IPS-15b (cell line): ENCODE measurements around the gene CBARP.

Source experiments
- H3K27me3 ChIP-seq: one replicate; pipeline ENCODE4 v1.6.1; 2013; ENCODE audit warnings: low read length; ENCODE audit not compliant: control insufficient read depth, insufficient read depth
- H3K36me3 ChIP-seq: one replicate; pipeline ENCODE4 v1.6.1; 2013; ENCODE audit warnings: low read length; ENCODE audit not compliant: control insufficient read depth, insufficient read depth
- H3K4me1 ChIP-seq: one replicate; pipeline ENCODE4 v1.6.1; 2013; ENCODE audit warnings: mild to moderate bottlenecking, low read length; ENCODE audit not compliant: control insufficient read depth, insufficient read depth
- H3K4me3 ChIP-seq: one replicate; pipeline ENCODE4 v1.5.1; 2013; ENCODE audit warnings: low read depth, low read length
- H3K9ac ChIP-seq: one replicate; pipeline ENCODE4 v1.6.1; 2013; ENCODE audit warnings: low read depth, mild to moderate bottlenecking, low read length
- H3K9me3 ChIP-seq: one replicate; pipeline ENCODE4 v1.6.1; 2013; ENCODE audit warnings: mild to moderate bottlenecking, low read length; ENCODE audit not compliant: control insufficient read depth, insufficient read depth

Gene CBARP

DNA sequence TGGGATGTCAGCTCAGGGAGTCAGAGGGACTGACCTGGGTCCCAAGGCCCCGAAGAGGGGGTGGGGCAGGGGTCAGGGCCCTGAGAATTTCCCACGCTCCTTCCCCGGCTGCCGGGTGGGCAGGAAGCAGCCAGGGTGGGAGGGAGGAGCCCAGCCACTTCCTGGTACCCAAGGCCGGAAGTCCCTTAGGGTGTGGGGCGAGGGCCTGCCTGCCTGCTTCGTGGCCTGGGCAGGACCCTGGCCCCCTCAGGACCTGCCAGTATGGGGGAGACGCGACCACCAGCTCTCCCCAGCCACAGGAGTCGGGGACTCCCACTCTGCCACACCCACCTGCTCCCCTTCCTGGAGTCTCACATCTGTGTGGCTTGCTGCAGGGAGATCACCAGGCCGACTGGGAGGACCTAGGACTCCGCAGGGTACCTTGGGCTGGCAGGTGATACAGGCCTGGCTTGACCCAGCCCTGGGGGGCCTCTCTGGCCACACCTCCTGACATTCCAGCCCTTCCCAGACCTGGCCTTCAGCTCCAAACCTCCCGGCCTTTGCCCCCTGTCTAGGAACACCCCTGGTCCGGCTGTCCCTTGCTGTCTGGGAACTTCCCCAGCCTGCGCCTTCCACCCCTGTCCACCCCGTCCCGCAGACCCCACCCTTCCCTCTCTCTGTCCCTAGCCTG lies 21.5 kb upstream of the CBARP start:
- peaks cover 35% of the 10 kb centered on the region for H3K36me3 ChIP-seq
- peaks cover 8% of the 10 kb centered on the region for H3K4me1 ChIP-seq
- H3K4me3 ChIP-seq = peak overlapping the region; percentile 32
- H3K9me3 ChIP-seq = no peaks in the 10 kb centered on the region
- no peak overlapping the region for H3K9ac ChIP-seq
- H3K27me3 ChIP-seq = no peaks in the 10 kb centered on the region

DNA sequence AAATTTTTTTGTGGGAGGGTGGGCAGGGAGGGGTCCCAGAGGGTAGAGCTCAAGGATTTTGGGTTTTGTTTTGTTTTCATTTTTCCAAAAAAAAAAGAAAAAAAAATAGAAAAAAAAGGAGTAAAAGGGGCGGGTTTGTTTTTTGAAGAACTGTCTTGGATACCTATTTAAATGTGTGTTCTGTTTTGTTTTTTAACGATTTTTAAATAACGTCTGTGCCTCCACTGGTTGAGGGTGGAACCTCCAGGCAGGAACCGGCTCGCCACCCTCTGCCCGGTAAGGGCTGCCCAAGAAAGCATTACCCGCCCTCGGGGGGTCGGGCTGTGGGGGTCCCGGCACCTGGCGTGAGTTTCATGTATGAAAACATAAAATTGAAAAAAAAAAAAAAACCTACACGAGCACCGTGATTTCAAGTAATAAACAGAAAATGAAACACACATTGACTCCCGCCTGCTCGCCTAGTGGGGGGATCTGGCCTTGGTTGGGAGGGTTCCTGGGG lies 21.0 kb upstream of the CBARP start:
- no peak overlapping the region for H3K9ac ChIP-seq
- H3K4me1 ChIP-seq = peaks cover 8% of the 10 kb centered on the region
- no peak overlapping the region for H3K4me3 ChIP-seq
- peaks cover 40% of the 10 kb centered on the region for H3K36me3 ChIP-seq
- H3K27me3 ChIP-seq = no peaks in the 10 kb centered on the region
- no peaks in the 10 kb centered on the region for H3K9me3 ChIP-seq

DNA sequence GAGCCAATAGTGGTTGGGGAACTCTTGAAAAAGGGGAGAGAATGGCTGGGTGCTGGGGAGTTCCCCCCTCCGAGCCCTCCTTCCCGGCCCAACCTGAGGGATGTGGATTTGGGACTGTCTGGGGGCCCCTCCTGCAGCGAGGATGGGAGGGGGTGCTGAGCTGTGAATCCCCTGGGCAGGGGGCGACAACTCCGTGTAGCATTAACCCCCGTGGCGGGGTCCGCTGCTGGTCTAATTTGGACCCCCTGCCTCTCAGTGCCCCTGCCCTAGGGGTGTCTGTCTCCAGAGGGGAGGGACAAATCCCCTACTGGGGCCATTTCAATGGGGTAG lies 20.3 kb upstream of the CBARP start:
- H3K9ac ChIP-seq = no peak overlapping the region
- H3K4me3 ChIP-seq = no peak overlapping the region
- H3K9me3 ChIP-seq = no peaks in the 10 kb centered on the region
- no peaks in the 10 kb centered on the region for H3K27me3 ChIP-seq
- H3K36me3 ChIP-seq = peaks cover 44% of the 10 kb centered on the region
- peaks cover 8% of the 10 kb centered on the region for H3K4me1 ChIP-seq

DNA sequence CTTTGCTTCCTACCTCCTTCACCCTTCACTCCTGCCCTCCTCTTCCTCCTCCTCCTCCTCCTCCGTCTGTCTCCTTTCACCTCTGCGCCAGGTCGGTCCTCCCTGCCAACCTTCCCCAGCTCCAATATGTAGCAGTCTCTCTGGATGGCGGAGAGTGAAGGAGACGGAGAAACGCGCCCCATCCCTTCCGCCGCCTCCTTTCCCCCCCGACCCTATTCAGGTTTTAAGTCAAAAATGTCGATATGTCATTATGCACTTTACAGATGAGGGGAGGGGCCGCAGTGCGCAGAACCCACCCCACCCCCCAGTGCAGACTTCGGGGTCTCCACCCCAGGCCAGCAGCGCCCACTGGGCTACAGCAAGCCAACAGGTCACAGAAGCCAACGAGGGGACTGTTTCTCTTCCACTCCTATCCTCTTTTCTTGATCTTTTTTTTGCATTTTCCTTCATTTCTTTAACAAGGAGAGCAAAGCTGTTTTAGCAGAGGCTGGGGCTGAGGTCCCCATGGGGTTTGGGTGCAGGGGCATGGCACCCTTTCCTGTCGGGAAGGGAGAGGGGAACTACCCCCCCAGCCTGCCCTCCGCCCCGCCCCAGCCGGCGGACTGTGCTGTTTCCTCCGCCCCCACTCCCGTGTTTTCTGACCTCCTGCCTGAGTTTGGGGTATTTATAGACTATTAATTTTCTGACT lies 19.8 kb upstream of the CBARP start:
- Histone ChIP-seq H3K4me3 (no peak overlapping the region), H3K27me3 (no peaks in the 10 kb centered on the region), H3K9me3 (no peaks in the 10 kb centered on the region), H3K9ac (no peak overlapping the region), H3K4me1 (peaks cover 8% of the 10 kb centered on the region), H3K36me3 (peaks cover 44% of the 10 kb centered on the region)

DNA sequence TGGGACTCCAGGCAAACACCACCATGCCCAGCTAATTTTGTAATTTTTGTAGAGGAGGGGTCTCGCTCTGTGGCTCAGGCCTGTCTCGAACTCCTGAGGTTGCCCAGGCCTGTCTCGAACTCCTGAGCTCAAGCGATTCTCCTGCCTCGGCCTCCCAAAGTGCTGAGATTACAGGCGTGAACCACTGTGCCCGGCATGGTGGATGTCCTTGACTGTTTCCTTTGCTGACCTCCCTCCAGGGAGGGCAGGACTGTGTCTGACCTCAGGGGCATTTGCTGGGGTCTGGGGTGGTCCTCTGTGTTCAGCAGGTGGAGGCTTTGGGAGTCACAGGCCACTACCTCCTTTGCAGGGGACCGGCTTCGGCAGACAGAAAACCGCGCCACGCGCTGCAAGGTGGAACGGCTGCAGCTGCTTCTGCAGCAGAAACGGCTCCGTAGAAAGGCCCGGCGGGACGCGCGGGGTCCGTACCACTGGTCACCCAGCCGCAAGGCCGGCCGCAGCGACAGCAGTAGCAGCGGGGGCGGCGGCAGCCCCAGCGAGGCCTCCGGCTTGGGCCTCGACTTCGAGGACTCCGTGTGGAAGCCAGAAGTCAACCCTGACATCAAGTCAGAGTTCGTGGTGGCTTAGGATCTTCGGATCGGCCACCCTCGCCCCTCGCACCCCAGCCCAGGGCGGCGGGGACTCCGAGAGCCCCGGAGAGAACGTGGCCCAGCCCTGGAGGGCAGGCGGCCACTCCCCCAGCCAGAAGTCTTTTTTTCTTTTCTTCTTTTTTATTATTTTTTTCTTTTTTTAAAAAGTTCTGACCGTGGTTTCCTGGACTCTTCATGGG lies 19.1 kb upstream of the CBARP start:
- H3K4me1 ChIP-seq = peaks cover 8% of the 10 kb centered on the region
- H3K36me3 ChIP-seq = peaks cover 45% of the 10 kb centered on the region
- H3K27me3 ChIP-seq = no peaks in the 10 kb centered on the region
- H3K9ac ChIP-seq = no peak overlapping the region
- no peak overlapping the region for H3K4me3 ChIP-seq
- H3K9me3 ChIP-seq = no peaks in the 10 kb centered on the region

DNA sequence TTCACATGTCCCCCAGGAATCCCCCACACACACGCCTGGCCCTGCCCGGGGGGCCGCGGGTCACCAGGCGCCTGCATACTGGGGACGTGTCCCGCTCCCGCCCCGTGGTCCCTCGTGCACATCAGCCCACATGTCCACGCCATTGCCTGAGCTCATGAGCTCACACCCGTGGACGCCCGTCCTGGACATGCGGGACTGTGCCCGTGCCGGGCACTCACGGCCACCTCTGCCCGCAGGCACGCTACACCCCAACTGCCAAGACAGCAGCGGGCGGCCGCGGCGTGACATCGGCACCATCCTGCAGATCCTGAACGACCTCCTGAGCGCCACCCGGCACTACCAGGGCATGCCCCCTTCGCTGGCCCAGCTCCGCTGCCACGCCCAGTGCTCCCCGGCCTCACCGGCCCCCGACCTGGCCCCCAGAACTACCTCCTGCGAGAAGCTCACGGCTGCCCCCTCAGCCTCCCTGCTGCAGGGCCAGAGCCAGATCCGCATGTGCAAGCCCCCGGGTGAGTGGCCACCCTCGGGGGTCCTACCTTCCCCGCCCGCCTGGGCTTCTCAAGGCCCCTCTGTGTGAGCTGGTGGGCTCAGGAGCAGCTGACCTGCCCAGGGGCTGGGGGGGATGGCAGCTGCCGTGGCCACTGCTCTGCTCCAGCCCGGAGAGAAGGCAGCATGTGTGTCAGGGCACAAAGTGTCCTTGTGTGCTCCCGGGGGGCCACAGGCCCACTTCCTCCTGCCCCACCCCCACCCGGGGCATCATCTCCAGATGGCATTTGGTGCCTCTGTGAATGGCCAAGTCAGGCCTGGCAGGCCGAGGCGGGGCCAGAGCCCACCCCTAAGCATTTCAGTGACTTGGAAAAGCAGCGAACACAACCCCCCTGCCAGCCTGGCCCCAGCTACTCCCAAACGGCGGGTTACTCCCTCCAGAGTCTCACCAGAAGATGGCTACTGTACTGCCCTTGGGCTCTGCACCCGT lies 17.7 kb upstream of the CBARP start:
- H3K36me3 ChIP-seq = peaks cover 50% of the 10 kb centered on the region
- H3K9me3 ChIP-seq = no peaks in the 10 kb centered on the region
- H3K9ac ChIP-seq = no peak overlapping the region
- H3K4me1 ChIP-seq = peaks cover 8% of the 10 kb centered on the region
- no peaks in the 10 kb centered on the region for H3K27me3 ChIP-seq
- no peak overlapping the region for H3K4me3 ChIP-seq

DNA sequence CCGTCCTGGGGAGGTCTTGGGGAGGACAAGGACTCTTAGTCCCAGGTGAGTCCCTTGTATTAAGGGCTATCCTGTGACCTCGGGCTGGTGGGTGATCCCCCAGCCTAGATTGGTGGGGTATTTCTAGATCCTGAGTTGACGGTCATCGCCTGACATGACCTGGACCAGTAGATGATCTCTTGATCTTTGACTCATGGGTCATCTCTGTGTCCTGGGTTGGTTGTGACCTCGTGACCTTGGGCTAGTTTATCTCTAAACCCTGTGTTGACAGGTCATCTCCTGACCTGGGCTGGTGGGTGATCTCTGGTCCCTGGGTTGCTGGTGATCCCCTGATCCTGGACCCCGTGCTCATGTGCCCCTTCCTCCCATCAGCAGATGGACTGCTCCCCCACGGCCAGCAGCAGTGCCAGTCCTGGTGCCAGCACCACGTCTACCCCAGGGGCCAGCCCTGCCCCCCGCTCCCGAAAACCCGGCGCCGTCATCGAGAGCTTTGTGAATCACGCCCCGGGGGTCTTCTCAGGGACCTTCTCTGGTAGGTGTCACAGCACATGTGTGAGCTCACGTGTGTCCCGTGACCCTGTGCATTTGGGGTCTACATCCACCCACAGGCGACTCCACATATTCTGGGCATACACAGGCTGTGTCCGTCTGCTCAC lies 16.9 kb upstream of the CBARP start:
- Histone ChIP-seq H3K9ac (peak overlapping the region; percentile 24), H3K9me3 (no peaks in the 10 kb centered on the region), H3K4me3 (no peak overlapping the region), H3K27me3 (no peaks in the 10 kb centered on the region), H3K4me1 (peaks cover 5% of the 10 kb centered on the region), H3K36me3 (peaks cover 50% of the 10 kb centered on the region)

DNA sequence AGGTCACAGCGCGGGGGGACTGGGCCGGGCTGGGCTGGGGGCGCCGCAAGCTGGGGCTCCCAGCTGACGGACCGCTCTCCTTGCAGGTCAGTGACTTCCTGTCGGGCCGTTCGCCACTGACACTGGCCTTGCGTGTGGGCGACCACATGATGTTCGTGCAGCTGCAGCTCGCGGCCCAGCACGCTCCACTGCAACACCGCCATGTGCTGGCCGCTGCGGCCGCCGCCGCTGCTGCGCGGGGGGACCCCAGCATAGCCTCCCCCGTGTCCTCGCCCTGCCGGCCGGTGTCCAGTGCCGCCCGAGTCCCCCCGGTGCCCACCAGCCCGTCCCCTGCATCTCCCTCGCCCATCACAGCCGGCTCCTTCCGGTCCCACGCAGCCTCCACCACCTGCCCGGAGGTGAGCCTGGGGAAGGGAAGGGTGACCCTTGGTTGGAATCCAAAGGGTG lies 16.3 kb upstream of the CBARP start:
- peaks cover 4% of the 10 kb centered on the region for H3K4me1 ChIP-seq
- H3K27me3 ChIP-seq = no peaks in the 10 kb centered on the region
- H3K36me3 ChIP-seq = peaks cover 50% of the 10 kb centered on the region
- no peaks in the 10 kb centered on the region for H3K9me3 ChIP-seq
- no peak overlapping the region for H3K4me3 ChIP-seq
- peak overlapping the region; percentile 24 for H3K9ac ChIP-seq

DNA sequence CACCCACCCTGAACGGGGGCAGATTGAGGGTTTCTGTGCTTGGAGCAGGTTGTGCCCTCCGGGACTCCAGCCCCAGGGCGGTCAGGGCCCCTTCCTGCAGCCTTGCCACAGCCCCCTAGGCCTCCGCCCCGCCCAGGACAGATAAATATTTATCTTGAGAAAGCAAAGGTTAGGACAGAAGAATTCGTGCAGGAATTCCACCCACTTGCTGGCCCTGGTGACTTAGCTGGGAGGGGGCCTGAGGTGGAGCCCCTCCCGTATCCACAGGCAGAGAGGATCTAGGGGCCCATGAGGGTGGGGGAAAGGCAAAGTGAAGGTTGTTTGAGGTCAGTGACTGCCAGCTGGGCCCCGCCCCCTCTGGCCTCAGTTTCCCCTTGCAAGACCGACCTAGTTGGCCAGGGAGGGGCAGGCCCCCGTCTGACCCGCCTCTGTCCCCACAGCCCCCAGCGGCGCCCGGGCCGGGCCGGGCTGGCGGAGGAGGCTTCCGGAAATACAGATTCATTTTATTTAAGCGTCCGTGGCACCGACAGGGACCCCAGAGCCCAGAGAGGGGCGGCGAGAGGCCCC lies 15.8 kb upstream of the CBARP start:
- H3K9ac ChIP-seq = no peak overlapping the region
- no peaks in the 10 kb centered on the region for H3K27me3 ChIP-seq
- H3K4me1 ChIP-seq = peaks cover 4% of the 10 kb centered on the region
- H3K4me3 ChIP-seq = no peak overlapping the region
- no peaks in the 10 kb centered on the region for H3K9me3 ChIP-seq
- peaks cover 50% of the 10 kb centered on the region for H3K36me3 ChIP-seq

DNA sequence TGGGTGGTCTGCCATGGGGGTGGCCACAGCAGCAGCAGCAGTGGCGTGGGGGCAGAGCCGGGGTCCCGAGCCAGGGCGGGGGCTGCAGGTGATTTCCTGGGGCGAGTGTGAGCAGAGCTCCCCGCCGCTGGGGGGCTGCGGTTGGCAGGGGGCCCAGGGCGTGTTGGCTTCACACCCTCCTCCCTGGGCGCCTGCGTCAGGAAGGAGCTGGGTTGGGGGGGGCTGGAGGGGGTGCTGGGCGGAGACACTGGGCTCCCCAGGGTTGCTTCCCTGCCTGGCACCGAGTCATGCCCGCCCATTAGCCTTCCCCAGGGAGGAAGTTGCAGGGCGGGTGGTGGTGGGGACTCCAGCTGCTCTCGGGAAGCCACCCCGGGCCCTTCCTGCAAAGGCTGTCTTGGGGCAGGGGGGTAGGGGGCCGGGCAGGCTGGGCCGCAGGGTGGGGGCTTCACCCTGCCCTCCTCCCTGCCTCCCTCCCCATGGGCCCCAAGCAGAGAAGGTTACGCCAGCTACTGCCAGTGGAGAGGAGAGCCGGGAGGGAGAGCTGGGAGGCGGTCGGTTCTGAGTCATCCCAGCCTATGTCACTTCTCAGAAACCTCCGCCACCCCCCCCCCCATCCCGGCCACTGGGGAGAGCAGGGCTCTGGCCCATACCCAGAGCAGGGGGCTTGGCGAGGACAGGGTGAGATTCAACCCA lies 15.2 kb upstream of the CBARP start:
- Histone ChIP-seq H3K27me3 (no peaks in the 10 kb centered on the region), H3K4me1 (peaks cover 2% of the 10 kb centered on the region), H3K36me3 (peaks cover 45% of the 10 kb centered on the region), H3K9ac (no peak overlapping the region), H3K4me3 (no peak overlapping the region), H3K9me3 (no peaks in the 10 kb centered on the region)
